Measurements from ENCODE around the gene ALKBH7. TPM values are rescaled to one million over a fixed set of nuclear protein-coding genes. Genes with fewer than 3 reads are reported as not detected.

Gene ALKBH7
- total and polyA plus RNA-seq, 2 donors (not counting 1 experiment from before 2014, with no cell fraction given), result 9.5 to 28.9 TPM

DNA sequence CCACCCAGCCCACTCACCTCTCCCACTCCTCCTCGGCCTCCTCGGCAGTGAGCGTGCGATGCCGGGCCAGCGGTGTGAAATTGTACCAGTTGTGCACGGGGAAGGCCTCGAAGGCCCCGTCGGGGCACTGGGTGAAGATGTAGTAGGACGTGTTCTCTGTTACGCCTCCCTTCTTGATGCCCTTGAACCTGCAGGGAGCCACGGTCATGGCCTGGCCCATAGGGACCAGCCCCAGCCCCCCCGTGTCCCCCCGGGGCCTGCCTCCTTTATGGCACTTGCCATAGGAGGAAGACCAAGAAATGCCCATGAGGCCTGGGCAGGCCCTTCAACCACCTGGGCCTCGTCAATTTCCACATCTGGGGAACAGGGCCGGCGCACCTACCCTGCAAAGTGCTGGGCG, 14.8 kb downstream of the ALKBH7 start:
- DNase-seq (ENCODE audit: low read depth in 2 of 2), result no peak
- Histone ChIP-seq H3K9me3 (ENCODE audit: control insufficient read depth, insufficient read depth, low read depth, low read length) (no peaks in the 10 kb centered on the region), H3K4me1 (ENCODE audit: control insufficient read depth, extremely low read depth, insufficient read depth, low read length) (peaks cover 5% of the 10 kb centered on the region), H3K27me3 (ENCODE audit: control insufficient read depth, insufficient read depth, low read length) (no peaks in the 10 kb centered on the region), H3K79me2 (ENCODE audit: control insufficient read depth, insufficient read depth, low read length) (peaks cover 13% of the 10 kb centered on the region), H2AFZ (ENCODE audit: low read length) (no peak overlapping the region), H3K9ac (ENCODE audit: insufficient read depth, low read length) (no peak overlapping the region), H3K4me2 (ENCODE audit: extremely low read depth, insufficient read depth, low read length) (no peak overlapping the region), H3K4me3 (replicated peaks in 1 of 4; ENCODE audit: control extremely low read depth in 1 of 4, insufficient read depth in 1 of 4, low read depth in 3 of 4, low read length in 4 of 4) (no peak overlapping the region), H3K27ac (ENCODE audit: insufficient read depth, low read length) (no peak overlapping the region), H3K36me3 (ENCODE audit: control insufficient read depth, insufficient read depth, low read length) (peaks cover 28% of the 10 kb centered on the region), H4K20me1 (ENCODE audit: control insufficient read depth, extremely low read depth, insufficient read depth, low read length) (no peaks in the 10 kb centered on the region)
- no peak for TF ChIP-seq EZH2 (IDR thresholded peaks at IDR 0.05; ENCODE audit: low read length, missing control alignments)
- TF ChIP-seq, protein P1, sequence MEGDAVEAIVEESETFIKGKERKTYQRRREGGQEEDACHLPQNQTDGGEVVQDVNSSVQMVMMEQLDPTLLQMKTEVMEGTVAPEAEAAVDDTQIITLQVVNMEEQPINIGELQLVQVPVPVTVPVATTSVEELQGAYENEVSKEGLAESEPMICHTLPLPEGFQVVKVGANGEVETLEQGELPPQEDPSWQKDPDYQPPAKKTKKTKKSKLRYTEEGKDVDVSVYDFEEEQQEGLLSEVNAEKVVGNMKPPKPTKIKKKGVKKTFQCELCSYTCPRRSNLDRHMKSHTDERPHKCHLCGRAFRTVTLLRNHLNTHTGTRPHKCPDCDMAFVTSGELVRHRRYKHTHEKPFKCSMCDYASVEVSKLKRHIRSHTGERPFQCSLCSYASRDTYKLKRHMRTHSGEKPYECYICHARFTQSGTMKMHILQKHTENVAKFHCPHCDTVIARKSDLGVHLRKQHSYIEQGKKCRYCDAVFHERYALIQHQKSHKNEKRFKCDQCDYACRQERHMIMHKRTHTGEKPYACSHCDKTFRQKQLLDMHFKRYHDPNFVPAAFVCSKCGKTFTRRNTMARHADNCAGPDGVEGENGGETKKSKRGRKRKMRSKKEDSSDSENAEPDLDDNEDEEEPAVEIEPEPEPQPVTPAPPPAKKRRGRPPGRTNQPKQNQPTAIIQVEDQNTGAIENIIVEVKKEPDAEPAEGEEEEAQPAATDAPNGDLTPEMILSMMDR (conservative IDR thresholded peaks at IDR 0.05 in 1 of 2, IDR thresholded peaks at IDR 0.05 in 1 of 2; ENCODE audit: low read depth in 1 of 2, low read length in 2 of 2), result no peak

DNA sequence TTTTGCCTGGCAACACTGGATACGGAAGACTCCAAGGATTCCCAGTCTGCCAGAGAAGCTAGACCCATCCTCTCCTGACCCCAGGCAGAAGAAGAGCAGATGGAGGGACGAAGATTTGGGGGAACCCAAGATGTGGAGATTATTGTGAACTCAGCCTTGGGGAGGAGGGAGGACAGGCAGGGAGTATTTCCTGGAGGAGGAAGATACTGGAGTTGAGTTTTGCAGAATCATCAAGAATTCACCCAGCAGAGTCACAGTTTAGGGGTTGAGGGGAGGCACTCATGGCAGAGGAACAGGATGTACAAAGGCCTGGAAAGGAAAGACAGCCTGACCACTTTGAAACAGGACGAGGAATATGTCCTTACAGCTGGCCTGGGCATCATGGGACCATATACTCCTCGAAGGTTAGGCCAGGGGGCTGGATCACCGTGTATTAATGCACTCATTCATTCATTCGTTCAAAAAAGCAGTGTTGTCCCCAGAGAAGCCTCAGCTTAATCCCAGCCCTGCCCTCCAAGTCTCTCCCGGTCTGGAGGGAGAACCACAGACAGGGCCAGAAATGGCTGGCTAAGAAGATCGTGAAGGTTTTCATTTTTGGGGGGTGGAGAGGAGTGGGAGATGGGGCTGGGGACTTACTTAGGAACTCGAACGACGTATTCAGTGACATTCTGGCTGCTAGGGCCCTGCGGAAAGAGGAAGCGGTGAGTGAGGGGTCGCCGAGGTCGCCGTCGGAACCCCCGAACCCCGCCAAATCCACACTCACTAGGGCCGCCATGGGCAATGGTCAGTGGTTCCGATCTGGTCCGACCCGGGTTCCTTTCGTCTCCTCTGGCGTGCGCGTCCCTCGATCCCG, 19.9 kb downstream of the ALKBH7 start:
- Histone ChIP-seq H3K9me3 (ENCODE audit: control insufficient read depth, insufficient read depth, low read depth, low read length) (no peaks in the 10 kb centered on the region), H2AFZ (ENCODE audit: low read length) (peak overlapping the region; percentile 75), H3K79me2 (ENCODE audit: control insufficient read depth, insufficient read depth, low read length) (peaks cover 19% of the 10 kb centered on the region), H3K4me1 (ENCODE audit: control insufficient read depth, extremely low read depth, insufficient read depth, low read length) (peaks cover 5% of the 10 kb centered on the region), H3K27me3 (ENCODE audit: control insufficient read depth, insufficient read depth, low read length) (no peaks in the 10 kb centered on the region), H3K4me3 (replicated peaks in 1 of 4; ENCODE audit: control extremely low read depth in 1 of 4, insufficient read depth in 1 of 4, low read depth in 3 of 4, low read length in 4 of 4) (peak overlapping the region; percentile 66 to 94 (median 84)), H4K20me1 (ENCODE audit: control insufficient read depth, extremely low read depth, insufficient read depth, low read length) (no peaks in the 10 kb centered on the region), H3K9ac (ENCODE audit: insufficient read depth, low read length) (peak overlapping the region; percentile 91), H3K4me2 (ENCODE audit: extremely low read depth, insufficient read depth, low read length) (peak overlapping the region; percentile 99), H3K27ac (ENCODE audit: insufficient read depth, low read length) (peak overlapping the region; percentile 94), H3K36me3 (ENCODE audit: control insufficient read depth, insufficient read depth, low read length) (peaks cover 12% of the 10 kb centered on the region)
- TF ChIP-seq, protein P1 (conservative IDR thresholded peaks at IDR 0.05 in 1 of 2, IDR thresholded peaks at IDR 0.05 in 1 of 2; ENCODE audit: low read depth in 1 of 2, low read length in 2 of 2), result no peak
- TF ChIP-seq EZH2 (IDR thresholded peaks at IDR 0.05; ENCODE audit: low read length, missing control alignments), result no peak
- no peak for DNase-seq (ENCODE audit: low read depth in 2 of 2)

DNA sequence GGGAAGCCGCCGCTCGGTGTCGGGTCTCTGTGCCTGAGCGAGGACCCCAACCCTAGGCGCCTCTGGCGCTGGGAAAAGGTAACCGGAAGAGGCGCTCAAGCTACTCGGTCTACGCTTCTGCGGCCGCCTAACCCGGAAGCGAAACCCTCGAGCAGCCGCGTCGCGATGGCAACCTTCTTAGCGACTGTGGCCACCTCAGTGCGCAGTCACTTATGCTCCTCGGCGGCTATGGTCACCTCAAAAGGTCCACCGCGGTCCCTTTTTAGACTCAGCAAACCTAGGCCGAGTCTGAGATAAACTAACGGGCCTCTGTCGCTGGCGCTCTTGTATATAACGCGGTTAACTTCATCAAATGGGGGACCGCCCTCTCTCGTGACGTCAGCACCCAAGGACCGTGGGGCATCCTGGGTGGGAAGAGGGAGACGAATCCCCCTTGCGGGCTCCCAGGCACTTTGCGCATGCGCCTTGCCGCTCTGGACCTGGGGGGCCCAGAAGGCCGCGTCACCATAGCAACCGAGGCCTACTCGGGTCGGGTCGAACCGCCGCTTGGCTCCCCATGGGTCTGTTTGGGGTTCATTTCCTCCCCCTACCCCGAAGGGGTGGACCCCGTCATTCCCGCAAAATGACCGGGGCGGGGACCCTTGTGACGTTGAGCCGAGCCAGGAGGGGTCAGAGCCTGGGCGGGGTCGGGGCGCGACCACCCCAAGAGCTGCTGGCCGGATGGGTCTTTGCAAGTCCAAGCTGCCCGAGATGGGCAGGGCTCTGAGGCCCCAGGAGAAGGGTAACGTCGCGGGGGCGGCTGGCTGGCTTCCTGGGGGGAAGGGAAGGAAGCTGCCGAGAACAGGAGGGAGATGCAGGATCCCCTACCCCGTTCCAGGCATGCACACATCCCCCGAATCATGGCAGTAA, 20.7 kb downstream of the ALKBH7 start, which contains the start of gene GTF2F1:
Gene GTF2F1 (minus strand): TSS at position 91 of the 909 bp plus-strand sequence. CDS start 169 bp downstream, outside the sequence.
- peak within 1 kb of the TSS; percentile 90 for H2AFZ ChIP-seq (ENCODE audit: low read length)
- H3K79me2 ChIP-seq (ENCODE audit: control insufficient read depth, insufficient read depth, low read length), result peaks cover 19% of the 10 kb centered on the region
- peaks cover 5% of the 10 kb centered on the region for H3K4me1 ChIP-seq (ENCODE audit: control insufficient read depth, extremely low read depth, insufficient read depth, low read length)
- peak within 1 kb of the TSS; percentile 66 to 94 (median 84) for H3K4me3 ChIP-seq (replicated peaks in 1 of 4; ENCODE audit: control extremely low read depth in 1 of 4, insufficient read depth in 1 of 4, low read depth in 3 of 4, low read length in 4 of 4)
- H4K20me1 ChIP-seq (ENCODE audit: control insufficient read depth, extremely low read depth, insufficient read depth, low read length), result no peaks in the 10 kb centered on the region
- H3K27me3 ChIP-seq (ENCODE audit: control insufficient read depth, insufficient read depth, low read length), result no peaks in the 10 kb centered on the region
- H3K4me2 ChIP-seq (ENCODE audit: extremely low read depth, insufficient read depth, low read length), result peak within 1 kb of the TSS; percentile 99
- H3K36me3 ChIP-seq (ENCODE audit: control insufficient read depth, insufficient read depth, low read length), result peaks cover 9% of the 10 kb centered on the region
- H3K9me3 ChIP-seq (ENCODE audit: control insufficient read depth, insufficient read depth, low read depth, low read length), result no peaks in the 10 kb centered on the region
- TF ChIP-seq EZH2 (IDR thresholded peaks at IDR 0.05; ENCODE audit: low read length, missing control alignments), result no peak
- TF ChIP-seq, protein P1 (conservative IDR thresholded peaks at IDR 0.05 in 1 of 2, IDR thresholded peaks at IDR 0.05 in 1 of 2; ENCODE audit: low read depth in 1 of 2, low read length in 2 of 2), result peak in 1 of 2 donors; percentile 21
- DNase-seq (ENCODE audit: low read depth in 2 of 2), result peak; percentile 93 to 97
- peak within 1 kb of the TSS; percentile 91 for H3K9ac ChIP-seq (ENCODE audit: insufficient read depth, low read length)
- H3K27ac ChIP-seq (ENCODE audit: insufficient read depth, low read length), result peak within 1 kb of the TSS; percentile 94
